Retina (tissue), 1 donor: Measurements from ENCODE around the gene ANKRD9.
A peak's percentile ranks its signal among the peaks of the same experiment; 100 is the strongest.
"Not testable (repeated sequence)": the region's sequence is repeated elsewhere in the genome, so short reads cannot be mapped to it uniquely, and the experiment has no call there.

Experiments
- DNase-seq: peaks from one replicate; pipeline ENCODE4 v3.0.0-alpha.2; 2016

The ANKRD9 gene

GRCh38 chr14:102537981-102538601, 28.5 kb upstream of the ANKRD9 start:
- DNase-seq = no peak

GRCh38 chr14:102532204-102532658, 22.7 kb upstream of the ANKRD9 start:
- no peak for DNase-seq

- no peak for DNase-seq
These were observed 21.4 kb upstream of the ANKRD9 start for GRCh38 chr14:102530828-102531478.

GRCh38 chr14:102528431-102529170, 19.0 kb upstream of the ANKRD9 start:
- no peak for DNase-seq

- DNase-seq = no peak
These were observed 16.4 kb upstream of the ANKRD9 start for GRCh38 chr14:102525929-102526497.

- no peak for DNase-seq
These were observed 15.8 kb upstream of the ANKRD9 start for GRCh38 chr14:102525219-102525928.

GRCh38 chr14:102524451-102525218, 15.1 kb upstream of the ANKRD9 start:
- DNase-seq = peak; percentile 96

GRCh38 chr14:102523569-102524450, 14.2 kb upstream of the ANKRD9 start:
- DNase-seq = no peak

- no peak for DNase-seq
These were observed 13.6 kb upstream of the ANKRD9 start for GRCh38 chr14:102523200-102523568.

- not testable (repeated sequence) for DNase-seq
These were observed 10.1 kb upstream of the ANKRD9 start for GRCh38 chr14:102519709-102520108.

GRCh38 chr14:102518063-102518648, 8.6 kb upstream of the ANKRD9 start:
- no peak for DNase-seq

- peak; percentile 70 for DNase-seq
These were observed 8.0 kb upstream of the ANKRD9 start for GRCh38 chr14:102517392-102518062.

- DNase-seq = peak; percentile 89
These were observed 7.2 kb upstream of the ANKRD9 start for GRCh38 chr14:102516531-102517391.

- DNase-seq = no peak
These were observed 5.6 kb upstream of the ANKRD9 start for GRCh38 chr14:102514987-102515733.

GRCh38 chr14:102513899-102514772, 4.6 kb upstream of the ANKRD9 start:
- DNase-seq = no peak

GRCh38 chr14:102512793-102513300, 3.3 kb upstream of the ANKRD9 start:
- no peak for DNase-seq

GRCh38 chr14:102511538-102511937, 2.0 kb upstream of the ANKRD9 start:
- no peak for DNase-seq
